OCI-LY1 (cell line): ENCODE measurements around the gene ZNHIT2.

Experiments used
- H2AFZ ChIP-seq: fragments of 200-600 bp; sonication (generic), shearing (Covaris generic); 2 replicates; pipeline ENCODE4 v1.6.0; 2014; ENCODE audit warnings: antibody characterized with exemption, mild to moderate bottlenecking, low read length
- H3F3A ChIP-seq: fragments of 200-600 bp; sonication (generic), shearing (Covaris generic); 2 replicates; pipeline ENCODE4 v1.6.0; 2014; ENCODE audit warnings: mild to moderate bottlenecking, antibody characterized with exemption, low read length, moderate library complexity; ENCODE audit not compliant: insufficient read depth
- H3K27ac ChIP-seq: fragments of 200-600 bp; sonication (generic); 2 replicates; pipeline ENCODE4 v1.5.1; 2014; ENCODE audit warnings: low read length, mixed run types, mild to moderate bottlenecking, low read depth; ENCODE audit not compliant: poor library complexity, severe bottlenecking
- H3K27me3 ChIP-seq: fragments of 200-600 bp; sonication (generic); 2 replicates; pipeline ENCODE4 v1.6.0; 2014; ENCODE audit warnings: antibody characterized with exemption, mild to moderate bottlenecking, low read length, moderate library complexity; ENCODE audit not compliant: insufficient read depth
- H3K36me3 ChIP-seq: fragments of 200-600 bp; sonication (generic); 2 replicates; pipeline ENCODE4 v1.6.1; 2014; ENCODE audit warnings: mild to moderate bottlenecking, antibody characterized with exemption, low read length, moderate library complexity, mixed read lengths; ENCODE audit not compliant: insufficient read depth
- H3K4me1 ChIP-seq: fragments of 200-600 bp; sonication (generic); 2 replicates; pipeline ENCODE4 v1.5.1; 2014; ENCODE audit warnings: mild to moderate bottlenecking, low read length, moderate library complexity; ENCODE audit not compliant: insufficient read depth, severe bottlenecking
- H3K4me2 ChIP-seq: fragments of 200-600 bp; sonication (generic), shearing (Covaris generic); 2 replicates; pipeline ENCODE4 v1.6.1; 2014; ENCODE audit warnings: low read length
- H3K4me3 ChIP-seq: fragments of 200-600 bp; sonication (generic); 2 replicates; pipeline ENCODE4 v1.5.1; 2014; ENCODE audit warnings: low read length, low read depth, mild to moderate bottlenecking, mixed read lengths; ENCODE audit not compliant: poor library complexity, severe bottlenecking
- H3K79me2 ChIP-seq: fragments of 200-600 bp; shearing (Covaris generic); 2 replicates; pipeline ENCODE4 v1.6.1; 2016; ENCODE audit warnings: mixed run types, low read length, mixed read lengths; ENCODE audit not compliant: insufficient read depth
- H3K9ac ChIP-seq: fragments of 200-600 bp; sonication (generic), shearing (Covaris generic); 2 replicates; pipeline ENCODE4 v1.6.1; 2014; ENCODE audit warnings: mild to moderate bottlenecking, low read length, mixed read lengths
- H3K9me2 ChIP-seq: fragments of 200-600 bp; sonication (generic), shearing (Covaris generic); 2 replicates; pipeline ENCODE4 v1.6.1; 2014; ENCODE audit warnings: low read depth, mild to moderate bottlenecking, low read length, mixed read lengths
- H3K9me3 ChIP-seq: fragments of 200-600 bp; shearing (Covaris generic); 2 replicates; pipeline ENCODE4 v1.6.1; 2014; ENCODE audit warnings: low read length, mixed read lengths
- H4K20me1 ChIP-seq: fragments of 200-600 bp; sonication (generic), shearing (Covaris generic); 2 replicates; pipeline ENCODE4 v1.6.0; 2016; ENCODE audit warnings: mild to moderate bottlenecking, low read length; ENCODE audit not compliant: insufficient read depth
- CTCF ChIP-seq: fragments of 200-600 bp; sonication (generic), shearing (Covaris generic); IDR thresholded peaks from 2 replicates; pipeline ENCODE4 v1.5.1; 2017; ENCODE audit warnings: mild to moderate bottlenecking, antibody characterized with exemption, low read length, moderate library complexity, mixed read lengths
- EZH2 ChIP-seq: fragments of 200-600 bp; sonication (generic), shearing (Covaris generic); IDR thresholded peaks from 2 replicates; pipeline ENCODE4 v1.8.0; 2017; ENCODE audit warnings: borderline replicate concordance, mixed run types, mild to moderate bottlenecking, antibody characterized with exemption, low read length, moderate library complexity, mixed read lengths

Gene ZNHIT2

DNA sequence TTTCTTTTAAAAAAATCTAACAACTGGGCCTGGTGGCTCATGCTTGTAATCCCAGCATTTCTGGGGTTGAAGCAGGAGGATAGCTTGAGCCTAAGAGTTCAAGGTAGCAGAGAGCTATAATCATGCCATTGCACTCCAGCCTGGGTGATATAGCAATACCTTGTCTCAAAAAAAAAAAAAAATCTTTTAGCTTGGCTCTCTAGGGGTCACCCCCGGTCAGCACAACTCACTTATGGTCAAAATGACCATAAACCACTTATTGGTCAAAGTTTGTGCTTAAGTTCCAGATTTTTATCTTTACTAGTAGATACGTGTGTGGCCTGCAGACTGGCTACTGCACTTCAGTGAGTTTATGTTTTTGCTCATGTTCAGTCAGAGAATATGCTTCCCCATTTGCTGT is 46.2 kb upstream of the ZNHIT2 start:
- Histone ChIP-seq H3K9me2 (no peaks in the 10 kb centered on the region), H3K36me3 (no peaks in the 10 kb centered on the region), H3K4me2 (no peak overlapping the region), H3F3A (no peaks in the 10 kb centered on the region), H2AFZ (no peak overlapping the region), H3K27me3 (no peaks in the 10 kb centered on the region), H3K9me3 (no peaks in the 10 kb centered on the region), H4K20me1 (no peaks in the 10 kb centered on the region), H3K27ac (no peak overlapping the region), H3K9ac (no peak overlapping the region), H3K4me1 (peaks cover 18% of the 10 kb centered on the region), H3K4me3 (no peak overlapping the region), H3K79me2 (no peaks in the 10 kb centered on the region)
- TF ChIP-seq CTCF: no peak
- no peak for TF ChIP-seq EZH2

- Histone ChIP-seq H3K4me3 (no peak overlapping the region), H3K4me1 (peaks cover 8% of the 10 kb centered on the region), H2AFZ (no peak overlapping the region), H3K27me3 (no peaks in the 10 kb centered on the region), H3K9me3 (no peaks in the 10 kb centered on the region), H3K27ac (no peak overlapping the region), H4K20me1 (no peaks in the 10 kb centered on the region), H3K36me3 (no peaks in the 10 kb centered on the region), H3F3A (no peaks in the 10 kb centered on the region), H3K79me2 (no peaks in the 10 kb centered on the region), H3K4me2 (no peak overlapping the region), H3K9ac (no peak overlapping the region), H3K9me2 (no peaks in the 10 kb centered on the region)
- no peak for TF ChIP-seq EZH2
- TF ChIP-seq CTCF: no peak
Measured at GRCh38 chr11:65160643-65161042, 43.1 kb upstream of the ZNHIT2 start.

GRCh38 chr11:65159012-65159411 is 41.5 kb upstream of the ZNHIT2 start:
- Histone ChIP-seq H4K20me1 (no peaks in the 10 kb centered on the region), H3K9me3 (no peaks in the 10 kb centered on the region), H3F3A (no peaks in the 10 kb centered on the region), H3K9ac (no peak overlapping the region), H3K4me2 (no peak overlapping the region), H3K9me2 (no peaks in the 10 kb centered on the region), H2AFZ (no peak overlapping the region), H3K4me3 (no peak overlapping the region), H3K27me3 (no peaks in the 10 kb centered on the region), H3K36me3 (no peaks in the 10 kb centered on the region), H3K79me2 (no peaks in the 10 kb centered on the region), H3K4me1 (peaks cover 8% of the 10 kb centered on the region), H3K27ac (no peak overlapping the region)
- TF ChIP-seq EZH2 (no peak), CTCF (no peak)
